HCT116 (cell line): Measurements from ENCODE around the gene RENBP.

Source experiments
- CTCF ChIP-seq, 3 experiments: fragments of 200-600 bp in 1 of 3; sonication (generic) in 1 of 3; IDR thresholded peaks in 2 of 3; conservative IDR thresholded peaks in 1 of 3; 2 replicates each; pipeline ENCODE4 v1.5.1; 2012 to 2017; ENCODE audit warnings: low read depth in 2 of 3, low read length in 2 of 3, antibody characterized with exemption in 1 of 3, borderline replicate concordance in 1 of 3, control low read depth in 1 of 3, mild to moderate bottlenecking in 1 of 3, mixed read lengths in 1 of 3, mixed run types in 1 of 3, moderate library complexity in 1 of 3; ENCODE audit not compliant: insufficient read depth in 1 of 3
- POLR2A ChIP-seq: IDR thresholded peaks from 2 replicates; pipeline ENCODE4 v1.7.0; 2011; ENCODE audit warnings: borderline replicate concordance; ENCODE audit not compliant: insufficient read depth, insufficient read length; ENCODE audit errors: extremely low read depth
- POLR2AphosphoS5 ChIP-seq: IDR thresholded peaks from 2 replicates; pipeline ENCODE4 v1.6.1; 2011; ENCODE audit warnings: mild to moderate bottlenecking, low read depth, low read length, moderate library complexity
- SIN3A ChIP-seq: IDR thresholded peaks from 2 replicates; pipeline ENCODE4 v1.6.1; 2012; ENCODE audit warnings: low read depth
- YY1 ChIP-seq: IDR thresholded peaks from 2 replicates; pipeline ENCODE4 v1.6.1; 2011; ENCODE audit warnings: low read length, low read depth, moderate library complexity, mild to moderate bottlenecking; ENCODE audit not compliant: insufficient replicate concordance; ENCODE audit errors: extremely low read depth
- ZFX ChIP-seq: fragments of 450-650 bp; IDR thresholded peaks from 2 replicates; pipeline ENCODE4 v1.6.1; 2017
- ZNF274 ChIP-seq: fragments of 200-500 bp; sonication (Bioruptor generic); IDR thresholded peaks from 2 replicates; pipeline ENCODE4 v1.6.1; 2014; ENCODE audit warnings: mild to moderate bottlenecking, low read depth, low read length, inconsistent platforms

GRCh38 chrX:153887385-153887784, 57.1 kb downstream of the RENBP start:
- TF ChIP-seq CTCF (IDR thresholded peaks at IDR 0.05 in 2 of 3, conservative IDR thresholded peaks at IDR 0.05 in 1 of 3; ENCODE audit: borderline replicate concordance in 1 of 3, insufficient read depth in 1 of 3, low read depth in 2 of 3, low read length in 2 of 3) (no peak), YY1 (no peak), POLR2AphosphoS5 (no peak), ZFX (no peak), SIN3A (no peak), POLR2A (no peak), ZNF274 (no peak)
